ENCODE data around the gene DHH.

Gene DHH

GRCh38 chr12:49044660-49045059 lies 49.9 kb downstream of the DHH start:
- H3K27me3 ChIP-seq (replicated peaks; ENCODE audit: control insufficient read depth, insufficient read depth, low read length), result no peaks in the 10 kb centered on the region

GRCh38 chr12:49043856-49044258 lies 50.7 kb downstream of the DHH start:
- Histone ChIP-seq H3K36me3 (ENCODE audit: control insufficient read depth, insufficient read depth, low read length, severe bottlenecking) (peaks cover 99% of the 10 kb centered on the region), H3K9me3 (ENCODE audit: control insufficient read depth, low read length) (no peaks in the 10 kb centered on the region), H3K4me1 (ENCODE audit: control insufficient read depth, insufficient read depth, low read length) (no peaks in the 10 kb centered on the region), H3K4me3 (ENCODE audit: low read length) (no peak overlapping the region), H3K27me3 (replicated peaks; ENCODE audit: control insufficient read depth, insufficient read depth, low read length) (no peaks in the 10 kb centered on the region), H3K9ac (ENCODE audit: low read length) (no peak overlapping the region)
- DNase-seq (ENCODE audit: low read depth), result peak; percentile 57

More at GRCh38 chr12:49044660-49045059, 49.9 kb downstream of the DHH start:
- no peaks in the 10 kb centered on the region for H3K4me1 ChIP-seq (ENCODE audit: control insufficient read depth, insufficient read depth, low read length)
- H3K9me3 ChIP-seq (ENCODE audit: control insufficient read depth, low read length), result no peaks in the 10 kb centered on the region
- H3K36me3 ChIP-seq (ENCODE audit: control insufficient read depth, insufficient read depth, low read length, severe bottlenecking), result peaks cover 99% of the 10 kb centered on the region
- no peak for DNase-seq (ENCODE audit: low read depth)
- H3K4me3 ChIP-seq (ENCODE audit: low read length), result no peak overlapping the region
- no peak overlapping the region for H3K9ac ChIP-seq (ENCODE audit: low read length)

- H3K4me1 ChIP-seq (ENCODE audit: control insufficient read depth, insufficient read depth, low read length), result no peaks in the 10 kb centered on the region
- H3K27me3 ChIP-seq (replicated peaks; ENCODE audit: control insufficient read depth, insufficient read depth, low read length), result no peaks in the 10 kb centered on the region
- H3K9ac ChIP-seq (ENCODE audit: low read length), result no peak overlapping the region
- no peak for DNase-seq (ENCODE audit: low read depth)
- H3K36me3 ChIP-seq (ENCODE audit: control insufficient read depth, insufficient read depth, low read length, severe bottlenecking), result peaks cover 99% of the 10 kb centered on the region
- no peaks in the 10 kb centered on the region for H3K9me3 ChIP-seq (ENCODE audit: control insufficient read depth, low read length)
- H3K4me3 ChIP-seq (ENCODE audit: low read length), result no peak overlapping the region
Observed at GRCh38 chr12:49043241-49043640, 51.4 kb downstream of the DHH start.

GRCh38 chr12:49041881-49042484 lies 52.6 kb downstream of the DHH start:
- no peaks in the 10 kb centered on the region for H3K4me1 ChIP-seq (ENCODE audit: control insufficient read depth, insufficient read depth, low read length)
- DNase-seq (ENCODE audit: low read depth), result no peak
- no peaks in the 10 kb centered on the region for H3K9me3 ChIP-seq (ENCODE audit: control insufficient read depth, low read length)
- no peaks in the 10 kb centered on the region for H3K27me3 ChIP-seq (replicated peaks; ENCODE audit: control insufficient read depth, insufficient read depth, low read length)
- no peak overlapping the region for H3K4me3 ChIP-seq (ENCODE audit: low read length)
- H3K9ac ChIP-seq (ENCODE audit: low read length), result no peak overlapping the region
- peaks cover 99% of the 10 kb centered on the region for H3K36me3 ChIP-seq (ENCODE audit: control insufficient read depth, insufficient read depth, low read length, severe bottlenecking)

- Histone ChIP-seq H3K9ac (ENCODE audit: low read length) (no peak overlapping the region), H3K4me1 (ENCODE audit: control insufficient read depth, insufficient read depth, low read length) (no peaks in the 10 kb centered on the region), H3K27me3 (replicated peaks; ENCODE audit: control insufficient read depth, insufficient read depth, low read length) (no peaks in the 10 kb centered on the region), H3K36me3 (ENCODE audit: control insufficient read depth, insufficient read depth, low read length, severe bottlenecking) (peaks cover 97% of the 10 kb centered on the region), H3K9me3 (ENCODE audit: control insufficient read depth, low read length) (no peaks in the 10 kb centered on the region), H3K4me3 (ENCODE audit: low read length) (no peak overlapping the region)
- no peak for DNase-seq (ENCODE audit: low read depth)
Observed at GRCh38 chr12:49041036-49041880, 53.3 kb downstream of the DHH start.

- no peak overlapping the region for H3K4me3 ChIP-seq (ENCODE audit: low read length)
- no peak overlapping the region for H3K9ac ChIP-seq (ENCODE audit: low read length)
- H3K9me3 ChIP-seq (ENCODE audit: control insufficient read depth, low read length), result no peaks in the 10 kb centered on the region
- no peaks in the 10 kb centered on the region for H3K27me3 ChIP-seq (replicated peaks; ENCODE audit: control insufficient read depth, insufficient read depth, low read length)
- no peak for DNase-seq (ENCODE audit: low read depth)
- H3K4me1 ChIP-seq (ENCODE audit: control insufficient read depth, insufficient read depth, low read length), result no peaks in the 10 kb centered on the region
- peaks cover 94% of the 10 kb centered on the region for H3K36me3 ChIP-seq (ENCODE audit: control insufficient read depth, insufficient read depth, low read length, severe bottlenecking)
Observed at GRCh38 chr12:49040364-49040855, 54.2 kb downstream of the DHH start.

- peaks cover 94% of the 10 kb centered on the region for H3K36me3 ChIP-seq (ENCODE audit: control insufficient read depth, insufficient read depth, low read length, severe bottlenecking)
Observed at GRCh38 chr12:49039421-49040363, 54.9 kb downstream of the DHH start.

GRCh38 chr12:49038291-49038955 lies 56.2 kb downstream of the DHH start:
- DNase-seq (ENCODE audit: low read depth), result no peak
- Histone ChIP-seq H3K27me3 (replicated peaks; ENCODE audit: control insufficient read depth, insufficient read depth, low read length) (no peaks in the 10 kb centered on the region), H3K4me3 (ENCODE audit: low read length) (no peak overlapping the region), H3K4me1 (ENCODE audit: control insufficient read depth, insufficient read depth, low read length) (no peaks in the 10 kb centered on the region), H3K36me3 (ENCODE audit: control insufficient read depth, insufficient read depth, low read length, severe bottlenecking) (peaks cover 94% of the 10 kb centered on the region), H3K9me3 (ENCODE audit: control insufficient read depth, low read length) (no peaks in the 10 kb centered on the region), H3K9ac (ENCODE audit: low read length) (no peak overlapping the region)

More at GRCh38 chr12:49039421-49040363, 54.9 kb downstream of the DHH start:
- Histone ChIP-seq H3K4me3 (ENCODE audit: low read length) (no peak overlapping the region), H3K4me1 (ENCODE audit: control insufficient read depth, insufficient read depth, low read length) (no peaks in the 10 kb centered on the region), H3K9ac (ENCODE audit: low read length) (no peak overlapping the region), H3K27me3 (replicated peaks; ENCODE audit: control insufficient read depth, insufficient read depth, low read length) (no peaks in the 10 kb centered on the region), H3K9me3 (ENCODE audit: control insufficient read depth, low read length) (no peaks in the 10 kb centered on the region)
- DNase-seq (ENCODE audit: low read depth), result no peak

GRCh38 chr12:49037947-49038237 lies 56.7 kb downstream of the DHH start:
- Histone ChIP-seq H3K36me3 (ENCODE audit: control insufficient read depth, insufficient read depth, low read length, severe bottlenecking) (peaks cover 94% of the 10 kb centered on the region), H3K9me3 (ENCODE audit: control insufficient read depth, low read length) (no peaks in the 10 kb centered on the region), H3K4me3 (ENCODE audit: low read length) (no peak overlapping the region), H3K4me1 (ENCODE audit: control insufficient read depth, insufficient read depth, low read length) (no peaks in the 10 kb centered on the region), H3K27me3 (replicated peaks; ENCODE audit: control insufficient read depth, insufficient read depth, low read length) (no peaks in the 10 kb centered on the region), H3K9ac (ENCODE audit: low read length) (no peak overlapping the region)
- DNase-seq (ENCODE audit: low read depth), result no peak

- Histone ChIP-seq H3K4me1 (ENCODE audit: control insufficient read depth, insufficient read depth, low read length) (no peaks in the 10 kb centered on the region), H3K27me3 (replicated peaks; ENCODE audit: control insufficient read depth, insufficient read depth, low read length) (no peaks in the 10 kb centered on the region), H3K4me3 (ENCODE audit: low read length) (no peak overlapping the region), H3K36me3 (ENCODE audit: control insufficient read depth, insufficient read depth, low read length, severe bottlenecking) (peaks cover 94% of the 10 kb centered on the region), H3K9ac (ENCODE audit: low read length) (no peak overlapping the region), H3K9me3 (ENCODE audit: control insufficient read depth, low read length) (no peaks in the 10 kb centered on the region)
- no peak for DNase-seq (ENCODE audit: low read depth)
Observed at GRCh38 chr12:49037111-49037946, 57.3 kb downstream of the DHH start.

Measured in adipocyte (in vitro differentiated cells).